Activated naive CD8-positive, alpha-beta T cell (primary cell): ENCODE measurements around the gene ETDB.
A peak's percentile ranks its signal among the peaks of the same experiment; 100 is the strongest.
"Not testable (repeated sequence)": the region's sequence is repeated elsewhere in the genome, so short reads cannot be mapped to it uniquely, and the experiment has no call there.

Experiments used
- H3K27ac Mint-ChIP-seq: one replicate; pipeline ENCODE4 v1.8.0; 2021; ENCODE audit warnings: mixed read lengths
- H3K27me3 Mint-ChIP-seq: one replicate; pipeline ENCODE4 v1.8.0; 2021; ENCODE audit warnings: mixed read lengths
- H3K36me3 Mint-ChIP-seq: one replicate; pipeline ENCODE4 v1.8.0; 2021; ENCODE audit warnings: mixed read lengths
- H3K4me1 Mint-ChIP-seq: one replicate; pipeline ENCODE4 v1.8.0; 2021; ENCODE audit warnings: low read depth, mixed read lengths
- H3K4me3 Mint-ChIP-seq: one replicate; pipeline ENCODE4 v1.8.0; 2021; ENCODE audit warnings: mild to moderate bottlenecking, mixed read lengths
- H3K9me3 Mint-ChIP-seq: one replicate; pipeline ENCODE4 v1.8.0; 2021; ENCODE audit warnings: low read depth, mixed read lengths

ETDB gene

DNA sequence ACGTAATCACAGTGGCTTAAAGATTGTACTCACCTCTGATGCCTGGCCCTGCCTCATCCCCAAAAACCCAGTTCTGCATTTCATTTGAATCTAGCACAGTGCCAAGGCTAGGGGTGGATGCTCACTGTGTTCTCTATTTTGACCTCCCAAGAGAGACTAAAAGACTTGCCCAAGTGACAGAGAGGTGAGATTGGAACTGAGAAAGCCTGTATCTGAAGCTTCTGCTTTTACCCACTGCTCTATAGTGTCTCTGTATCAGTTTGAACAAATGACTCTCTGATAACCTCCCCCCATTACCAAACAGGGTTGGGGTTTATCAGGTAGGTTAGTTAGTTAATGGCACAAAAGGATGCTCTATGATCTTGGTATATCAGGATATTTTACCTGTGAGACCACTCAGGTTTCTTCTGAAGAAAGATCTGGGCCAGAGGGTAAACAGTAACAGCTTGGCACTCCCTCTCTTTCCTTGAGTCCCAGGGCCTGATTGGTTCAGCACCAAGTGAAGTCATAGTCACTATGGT is at the start of gene ETDB:
ETDB (minus strand) TSS at position 471 of the 521 bp plus-strand sequence. CDS start 1,265 bp downstream, outside the sequence.
- H3K27me3 Mint-ChIP-seq, H3K27ac Mint-ChIP-seq, H3K9me3 Mint-ChIP-seq, H3K36me3 Mint-ChIP-seq, H3K4me1 Mint-ChIP-seq, H3K4me3 Mint-ChIP-seq: not testable (repeated sequence)

GRCh38 chrX:135169534-135169933 is 49.2 kb upstream of the ETDB start:
- H3K4me3 Mint-ChIP-seq, H3K9me3 Mint-ChIP-seq, H3K27me3 Mint-ChIP-seq, H3K4me1 Mint-ChIP-seq, H3K36me3 Mint-ChIP-seq, H3K27ac Mint-ChIP-seq: not testable (repeated sequence)

DNA sequence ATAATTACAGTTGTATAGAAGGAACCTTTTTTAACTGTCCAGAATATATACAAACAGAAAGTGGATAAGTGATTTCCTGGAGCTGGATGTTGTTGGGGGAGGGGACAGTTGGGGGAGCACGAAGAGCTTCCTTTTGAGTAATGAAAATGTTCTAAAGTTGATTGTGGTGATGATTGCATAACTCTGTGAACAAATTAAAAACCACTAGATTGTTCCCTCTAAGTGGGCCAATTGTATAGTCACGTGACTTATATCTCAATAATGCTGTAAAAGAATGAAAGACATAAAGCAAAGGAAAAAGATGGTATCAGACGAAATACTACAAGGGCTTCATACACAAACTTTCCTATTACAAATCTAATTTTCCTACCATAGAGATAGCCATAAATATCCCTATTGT is 48.2 kb upstream of the ETDB start:
- H3K27ac Mint-ChIP-seq: no peak overlapping the region
- no peak overlapping the region for H3K4me3 Mint-ChIP-seq
- peaks cover 4% of the 10 kb centered on the region for H3K27me3 Mint-ChIP-seq
- H3K9me3 Mint-ChIP-seq: no peaks in the 10 kb centered on the region
- no peaks in the 10 kb centered on the region for H3K36me3 Mint-ChIP-seq
- H3K4me1 Mint-ChIP-seq: no peaks in the 10 kb centered on the region

- not testable (repeated sequence) for H3K27ac Mint-ChIP-seq, H3K36me3 Mint-ChIP-seq, H3K9me3 Mint-ChIP-seq, H3K4me3 Mint-ChIP-seq, H3K27me3 Mint-ChIP-seq, H3K4me1 Mint-ChIP-seq
Measured at GRCh38 chrX:135154688-135155087, 34.4 kb upstream of the ETDB start.

DNA sequence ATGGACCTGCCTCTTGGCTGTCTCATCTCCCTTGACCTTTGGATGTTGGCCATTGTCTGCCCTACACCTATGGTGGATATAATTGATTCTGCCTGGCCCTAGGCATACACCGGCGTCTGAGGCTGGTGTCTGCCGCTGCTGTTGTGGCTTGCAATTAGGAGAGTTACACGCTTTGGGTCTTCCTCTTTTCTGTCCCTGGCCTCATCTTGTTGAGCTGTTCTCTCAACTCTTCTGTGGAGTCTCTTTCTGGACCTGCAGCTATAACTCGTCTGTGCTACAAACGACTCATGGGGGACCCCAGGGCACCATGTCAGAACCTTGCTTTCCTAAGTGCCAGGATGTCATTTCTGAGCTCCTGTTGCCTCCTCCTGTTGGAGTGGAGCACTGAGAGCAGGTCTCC is 5.8 kb upstream of the ETDB start:
- not testable (repeated sequence) for H3K4me1 Mint-ChIP-seq, H3K9me3 Mint-ChIP-seq, H3K36me3 Mint-ChIP-seq, H3K27me3 Mint-ChIP-seq, H3K27ac Mint-ChIP-seq, H3K4me3 Mint-ChIP-seq

GRCh38 chrX:135116064-135116463 is 4.3 kb downstream of the ETDB start:
- H3K4me3 Mint-ChIP-seq, H3K9me3 Mint-ChIP-seq, H3K36me3 Mint-ChIP-seq, H3K4me1 Mint-ChIP-seq, H3K27me3 Mint-ChIP-seq, H3K27ac Mint-ChIP-seq: not testable (repeated sequence)

GRCh38 chrX:135114392-135114791 is 5.9 kb downstream of the ETDB start:
- Mint-ChIP-seq H3K27ac (no peak overlapping the region), H3K4me3 (no peak overlapping the region), H3K9me3 (no peaks in the 10 kb centered on the region), H3K27me3 (peaks cover 8% of the 10 kb centered on the region), H3K36me3 (no peaks in the 10 kb centered on the region), H3K4me1 (no peaks in the 10 kb centered on the region)

DNA sequence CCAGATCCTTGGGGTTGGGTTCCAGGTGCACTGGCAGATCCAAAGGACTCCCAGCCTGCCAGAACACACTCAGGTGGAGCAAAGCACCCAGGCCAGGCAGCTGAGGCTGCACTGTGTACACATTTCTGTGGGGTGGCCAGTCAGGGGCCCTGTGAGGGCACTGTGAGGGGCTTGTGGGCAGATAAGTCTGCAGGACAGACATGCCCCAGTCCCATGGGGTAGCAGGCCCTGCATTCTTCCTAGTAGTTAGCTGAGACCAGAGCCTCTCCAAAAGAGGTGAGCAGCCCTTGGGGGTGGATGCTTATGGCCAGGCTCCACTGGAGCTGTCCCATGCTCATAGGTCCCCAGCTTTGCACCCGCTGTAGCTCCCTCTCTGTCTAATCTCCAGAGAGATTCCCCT is 7.6 kb downstream of the ETDB start:
- no peaks in the 10 kb centered on the region for H3K9me3 Mint-ChIP-seq
- no peak overlapping the region for H3K27ac Mint-ChIP-seq
- H3K4me3 Mint-ChIP-seq: no peak overlapping the region
- no peaks in the 10 kb centered on the region for H3K4me1 Mint-ChIP-seq
- peaks cover 16% of the 10 kb centered on the region for H3K27me3 Mint-ChIP-seq
- H3K36me3 Mint-ChIP-seq: peaks cover 2% of the 10 kb centered on the region

DNA sequence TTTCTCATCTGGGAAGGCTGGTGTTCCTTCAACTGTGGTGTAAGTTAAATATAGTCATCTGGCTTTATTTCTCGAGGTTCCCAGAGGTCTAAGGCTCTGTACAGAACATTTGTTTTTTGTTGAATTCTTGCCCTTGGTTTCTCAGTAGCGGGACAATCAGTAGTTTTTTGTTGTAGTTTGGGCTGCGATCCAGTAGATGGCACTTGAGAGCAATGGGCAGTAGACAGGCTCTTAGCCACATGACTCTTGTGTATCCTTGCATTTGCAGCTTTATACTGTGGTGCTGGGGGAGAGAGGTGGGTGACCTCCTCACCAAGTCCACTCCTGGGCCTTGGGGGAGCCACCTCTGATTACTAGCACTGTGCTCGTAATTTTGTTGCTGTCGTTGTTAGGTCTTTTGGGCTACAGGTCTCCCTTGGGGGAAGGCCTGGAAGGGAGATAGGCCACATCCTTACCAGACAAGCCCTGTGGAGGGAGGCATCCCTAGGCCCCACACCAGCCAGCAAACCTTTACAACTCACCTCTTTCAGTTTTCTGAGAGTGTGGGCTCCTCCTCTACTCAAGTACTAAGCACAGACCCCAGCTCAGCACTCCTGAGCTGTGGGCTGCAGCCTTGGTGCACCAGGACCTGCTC is 8.1 kb downstream of the ETDB start:
- Mint-ChIP-seq H3K9me3 (no peaks in the 10 kb centered on the region), H3K36me3 (peaks cover 2% of the 10 kb centered on the region)

GRCh38 chrX:135109554-135109953 is 10.8 kb downstream of the ETDB start:
- Mint-ChIP-seq H3K27ac (no peak overlapping the region), H3K9me3 (no peaks in the 10 kb centered on the region), H3K4me3 (no peak overlapping the region), H3K27me3 (peaks cover 19% of the 10 kb centered on the region), H3K4me1 (no peaks in the 10 kb centered on the region), H3K36me3 (peaks cover 2% of the 10 kb centered on the region)

More for the DNA sequence above, 8.1 kb downstream of the ETDB start:
- no peaks in the 10 kb centered on the region for H3K4me1 Mint-ChIP-seq
- H3K4me3 Mint-ChIP-seq: no peak overlapping the region
- H3K27ac Mint-ChIP-seq: no peak overlapping the region
- H3K27me3 Mint-ChIP-seq: peaks cover 16% of the 10 kb centered on the region

DNA sequence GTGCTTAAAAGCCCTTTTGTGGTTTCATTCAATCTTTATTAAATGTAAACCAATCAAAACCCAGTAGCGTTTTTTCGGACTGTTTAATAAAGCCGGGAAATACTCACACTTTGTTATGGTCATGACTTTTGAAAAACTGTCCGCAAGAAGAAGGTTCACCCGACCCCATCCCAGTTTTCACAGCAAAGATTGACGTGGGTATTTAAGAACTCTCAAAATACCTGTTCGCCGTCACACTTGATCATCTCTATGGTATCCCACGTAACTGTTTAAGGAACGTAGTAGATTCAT is 20.9 kb downstream of the ETDB start:
- Mint-ChIP-seq H3K27ac (no peak overlapping the region), H3K4me1 (peaks cover 9% of the 10 kb centered on the region), H3K36me3 (no peaks in the 10 kb centered on the region), H3K4me3 (peak overlapping the region; percentile 80), H3K27me3 (no peaks in the 10 kb centered on the region), H3K9me3 (no peaks in the 10 kb centered on the region)

DNA sequence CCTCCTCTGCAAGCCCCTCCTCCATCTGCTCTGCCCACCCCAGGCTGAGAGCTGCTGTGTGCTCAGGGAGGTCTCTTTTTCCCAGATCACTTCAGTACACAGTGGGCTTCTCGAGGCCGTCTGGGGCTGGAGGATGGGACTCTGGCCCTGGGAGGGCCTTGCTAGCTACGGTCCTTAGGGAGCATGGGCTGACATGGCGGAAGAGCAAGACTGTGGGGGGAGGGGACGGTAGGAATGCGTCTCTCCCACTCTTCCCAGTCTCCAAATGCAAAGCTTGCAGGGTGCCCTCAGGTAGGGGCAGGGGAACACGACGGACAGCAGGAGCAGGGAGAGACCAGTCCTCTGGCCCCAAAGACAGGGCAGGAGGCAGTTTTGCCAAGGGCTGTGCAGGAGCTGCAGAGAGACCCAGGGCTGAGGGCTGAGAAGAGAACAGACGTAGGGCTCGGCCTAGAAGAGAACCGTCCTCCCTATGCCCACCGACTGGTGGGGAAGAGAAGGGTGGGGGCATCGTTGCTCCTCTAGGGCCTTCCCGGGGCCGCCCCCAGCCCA is 23.1 kb downstream of the ETDB start:
- not testable (repeated sequence) for H3K27me3 Mint-ChIP-seq, H3K9me3 Mint-ChIP-seq, H3K27ac Mint-ChIP-seq, H3K4me1 Mint-ChIP-seq, H3K36me3 Mint-ChIP-seq
- H3K4me3 Mint-ChIP-seq: peak overlapping the region; percentile 59

GRCh38 chrX:135095715-135096114 is 24.6 kb downstream of the ETDB start:
- no peak overlapping the region for H3K27ac Mint-ChIP-seq
- H3K4me1 Mint-ChIP-seq: peaks cover 9% of the 10 kb centered on the region
- no peaks in the 10 kb centered on the region for H3K36me3 Mint-ChIP-seq
- no peaks in the 10 kb centered on the region for H3K9me3 Mint-ChIP-seq
- no peak overlapping the region for H3K4me3 Mint-ChIP-seq
- H3K27me3 Mint-ChIP-seq: no peaks in the 10 kb centered on the region

DNA sequence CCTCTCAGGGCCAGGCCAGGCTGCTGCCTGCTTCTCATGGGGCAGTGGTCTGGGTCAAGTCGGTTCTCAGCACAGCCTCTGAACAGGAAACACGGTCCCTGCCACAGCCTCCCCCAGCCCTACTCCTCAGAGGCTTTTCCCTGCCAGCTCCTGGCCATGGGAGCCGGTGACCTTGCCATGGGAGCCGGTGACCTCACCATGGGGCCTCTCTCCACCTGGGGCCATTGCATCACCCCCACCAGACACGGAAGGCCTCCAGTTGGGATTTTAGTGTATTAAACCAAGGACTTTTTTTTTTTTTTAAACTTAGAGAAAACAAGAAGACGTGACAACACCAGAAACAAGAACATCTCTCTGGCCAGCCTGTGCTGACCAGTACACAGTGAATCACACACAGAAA is 25.6 kb downstream of the ETDB start:
- Mint-ChIP-seq H3K4me3 (no peak overlapping the region), H3K36me3 (no peaks in the 10 kb centered on the region), H3K27ac (no peak overlapping the region), H3K9me3 (no peaks in the 10 kb centered on the region), H3K27me3 (no peaks in the 10 kb centered on the region), H3K4me1 (peaks cover 9% of the 10 kb centered on the region)

DNA sequence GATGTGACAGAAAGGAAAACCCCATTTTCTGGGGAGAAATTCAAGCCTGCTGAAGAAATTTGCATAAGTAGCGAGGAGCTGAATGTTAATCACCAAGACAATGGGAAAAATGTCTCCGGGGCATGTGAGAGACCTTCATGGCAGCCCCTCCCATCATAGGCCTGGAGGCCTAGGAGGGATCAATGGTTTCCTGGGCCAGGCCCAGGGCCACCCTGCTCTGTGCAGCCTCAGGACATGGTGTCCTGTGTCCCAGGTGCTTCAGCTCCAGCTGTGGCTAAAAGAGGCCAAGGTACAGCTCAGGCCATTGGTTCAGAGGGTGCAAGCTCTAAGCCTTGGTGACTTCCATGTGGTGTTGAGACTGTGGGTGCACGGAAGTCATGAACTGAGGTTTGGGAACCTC is 31.2 kb downstream of the ETDB start:
- no peak overlapping the region for H3K4me3 Mint-ChIP-seq
- H3K4me1 Mint-ChIP-seq: peaks cover 3% of the 10 kb centered on the region
- peaks cover 2% of the 10 kb centered on the region for H3K27me3 Mint-ChIP-seq
- no peaks in the 10 kb centered on the region for H3K36me3 Mint-ChIP-seq
- no peak overlapping the region for H3K27ac Mint-ChIP-seq
- no peaks in the 10 kb centered on the region for H3K9me3 Mint-ChIP-seq

DNA sequence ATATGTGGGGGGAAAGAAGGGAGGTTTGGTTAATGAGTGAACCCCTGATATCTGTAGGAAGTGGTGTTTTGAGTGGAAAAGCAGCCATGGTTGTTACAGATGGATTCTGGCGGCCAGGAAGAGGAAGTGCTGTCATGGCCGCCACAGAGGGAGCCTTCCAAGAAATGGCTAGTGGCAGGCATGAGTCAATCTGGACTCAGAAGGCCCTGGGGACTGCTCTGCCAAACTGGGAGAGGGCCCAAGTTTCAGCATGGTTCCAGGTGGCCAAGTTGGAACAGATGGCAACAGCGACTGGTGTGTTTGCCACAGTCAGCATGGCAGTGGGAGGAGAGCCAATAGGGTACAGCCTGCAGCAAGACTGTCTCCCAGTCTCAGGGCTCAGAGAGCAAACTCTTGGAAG is 32.5 kb downstream of the ETDB start:
- Mint-ChIP-seq H3K27me3 (peaks cover 2% of the 10 kb centered on the region), H3K4me1 (peaks cover 3% of the 10 kb centered on the region), H3K9me3 (no peaks in the 10 kb centered on the region), H3K4me3 (no peak overlapping the region), H3K36me3 (no peaks in the 10 kb centered on the region), H3K27ac (no peak overlapping the region)
